ENCODE measurements around the gene TRPM5. TPM values are rescaled to one million over a fixed set of nuclear protein-coding genes. Genes with fewer than 3 reads are reported as not detected.
A peak's percentile ranks its signal among the peaks of the same experiment; 100 is the strongest.

TRPM5 gene
- total and polyA plus RNA-seq, 9 of the 15 experiments (the other 6 are each of a cell fraction or from before 2014, with no cell fraction given) = not detected

- DNase-seq (ENCODE audit: extremely low read depth in 1 of 4, low spot score in 3 of 4) = peak in 1 of 4 experiments; percentile 1
- ChIA-PET CTCF (ENCODE audit: low intra/inter-chr PET ratio) (no interaction called here), POLR2A (no interaction called here)
- Histone ChIP-seq H3K79me2 (ENCODE audit: control insufficient read depth, insufficient read depth, low read length) (no peaks in the 10 kb centered on the region), H3K4me1 (replicated peaks in 1 of 2; ENCODE audit: control insufficient read depth in 2 of 2, insufficient read depth in 2 of 2, low read length in 2 of 2) (peaks cover 0 to 23% of the 10 kb centered on the region in 2 experiments; a peak in 2 of 5 replicates), H4K20me1 (replicated peaks; ENCODE audit: control insufficient read depth, insufficient read depth, low read length) (no peaks in the 10 kb centered on the region), H3K36me3 (ENCODE audit: control insufficient read depth, insufficient read depth, low read length) (no peaks in the 10 kb centered on the region), H3K9me1 (ENCODE audit: control insufficient read depth, insufficient read depth, low read length) (peaks cover 2% of the 10 kb centered on the region), H3K4me2 (ENCODE audit: insufficient read depth, low read length) (no peak overlapping the region), H3K4me3 (no peak overlapping the region), H3K27ac (ENCODE audit: extremely low read depth, low read depth, low read length) (no peak overlapping the region), H3K9me3 (replicated peaks; ENCODE audit: control insufficient read depth, insufficient read depth, low read depth, low read length) (no peaks in the 10 kb centered on the region), H3K9ac (ENCODE audit: insufficient read depth in 1 of 2, low read depth in 2 of 2, low read length in 2 of 2) (no peak overlapping the region), H3K27me3 (ENCODE audit: control insufficient read depth in 2 of 2, insufficient read depth in 2 of 2, low read length in 2 of 2) (peaks cover 17 to 74% of the 10 kb centered on the region in 2 experiments; a peak in 4 of 5 replicates), H2AFZ (ENCODE audit: low read depth, low read length) (no peak overlapping the region)
- no peak for FAIRE-seq
- in situ Hi-C loops (cut with MboI) = no loop called here
- TF ChIP-seq MAX (CRISPR knock-in tag; IDR thresholded peaks at IDR 0.05) (0 out of 2 replicates have a peak, but pooled peaks have one; percentile 17), THAP12 (CRISPR knock-in tag; IDR thresholded peaks at IDR 0.05) (no peak)
- WGBS (ENCODE audit: insufficient coverage, low coverage, missing lambda C conversion rate) = 3% methylated on average over 5 of the region's 7 CpGs
- no TSS peak for BruUV-seq (replicated peaks)
- intact Hi-C loops (cut with micrococcal nuclease) = no loop called here
- ATAC-seq = no peak
Observed at GRCh38 chr11:2467695-2468055, 23.4 kb upstream of the TRPM5 start.

Measured in K562 (cell line).